CD14-positive monocyte (primary cell): Measurements from ENCODE around the gene CDKN1C. TPM values are rescaled to one million over a fixed set of nuclear protein-coding genes. Genes with fewer than 3 reads are reported as not detected.
A peak's percentile ranks its signal among the peaks of the same experiment; 100 is the strongest.

ENCODE experiments used
- DNase-seq, 3 donors: peaks; one replicate each; pipeline ENCODE4 v3.0.0-alpha.2; 2011 to 2022
- H2AFZ ChIP-seq: 2 replicates; pipeline ENCODE4 v1.6.0; 2012; ENCODE audit warnings: mild to moderate bottlenecking, low read depth, low read length, inconsistent platforms; ENCODE audit not compliant: insufficient read depth, poor library complexity, severe bottlenecking
- H3K27ac ChIP-seq, 2 donors: 1 replicate in 1 of 2; 2 replicates in 1 of 2; pipeline ENCODE4 v1.5.1; 2012 to 2013; ENCODE audit warnings: low read length in 2 of 2, control low read depth in 1 of 2, inconsistent platforms in 1 of 2, low read depth in 1 of 2, mild to moderate bottlenecking in 1 of 2
- H3K27me3 ChIP-seq, 2 donors: one replicate each; pipeline versions ENCODE4 v1.6.0 to v1.6.1; 2011 to 2013; ENCODE audit warnings: low read length in 2 of 2; ENCODE audit not compliant: control insufficient read depth in 2 of 2, insufficient read depth in 2 of 2
- H3K36me3 ChIP-seq, 2 donors: replicated peaks in 1 of 2; 1 replicate in 1 of 2; 2 replicates in 1 of 2; pipeline versions ENCODE4 v1.5.1 to v1.6.1; 2012 to 2013; ENCODE audit warnings: low read length in 2 of 2, control low read depth in 1 of 2, inconsistent platforms in 1 of 2, mild to moderate bottlenecking in 1 of 2; ENCODE audit not compliant: insufficient read depth in 2 of 2, control insufficient read depth in 1 of 2
- H3K4me1 ChIP-seq, 2 donors: 1 replicate in 1 of 2; 2 replicates in 1 of 2; pipeline versions ENCODE4 v1.5.1 to v1.6.1; 2012 to 2013; ENCODE audit warnings: low read length in 2 of 2, control low read depth in 1 of 2, inconsistent platforms in 1 of 2, mild to moderate bottlenecking in 1 of 2, moderate library complexity in 1 of 2; ENCODE audit not compliant: insufficient read depth in 2 of 2, control insufficient read depth in 1 of 2
- H3K4me2 ChIP-seq: replicated peaks from 2 replicates; pipeline ENCODE3; 2012; ENCODE audit warnings: low read length, moderate library complexity, mild to moderate bottlenecking; ENCODE audit not compliant: poor library complexity, severe bottlenecking; ENCODE audit errors: extremely low read depth
- H3K4me3 ChIP-seq, 3 experiments: fragments of 200-600 bp in 1 of 3; sonication (generic) in 1 of 3; replicated peaks in 1 of 3; 1 replicate in 2 of 3; 2 replicates in 1 of 3; pipeline ENCODE4 v1.5.1; 2011 to 2013; ENCODE audit warnings: low read length in 3 of 3, mild to moderate bottlenecking in 3 of 3, control low read depth in 2 of 3, low read depth in 2 of 3, inconsistent platforms in 1 of 3, moderate library complexity in 1 of 3
- H3K79me2 ChIP-seq: 2 replicates; pipeline ENCODE4 v1.6.0; 2012; ENCODE audit warnings: mild to moderate bottlenecking, control low read depth, inconsistent platforms, low read length, moderate library complexity; ENCODE audit not compliant: insufficient read depth
- H3K9ac ChIP-seq: 2 replicates; pipeline ENCODE4 v1.6.0; 2017; ENCODE audit warnings: low read length, mild to moderate bottlenecking; ENCODE audit not compliant: insufficient read depth, poor library complexity, severe bottlenecking
- H3K9me3 ChIP-seq, 2 donors: replicated peaks in 1 of 2; 1 replicate in 1 of 2; 2 replicates in 1 of 2; pipeline versions ENCODE4 v1.5.1 to v1.6.1; 2012 to 2013; ENCODE audit warnings: low read length in 2 of 2, control low read depth in 1 of 2; ENCODE audit not compliant: control insufficient read depth in 1 of 2, insufficient read depth in 1 of 2
- H4K20me1 ChIP-seq: 2 replicates; pipeline ENCODE4 v1.6.0; 2012; ENCODE audit warnings: mild to moderate bottlenecking, low read length, control low read depth, moderate library complexity; ENCODE audit not compliant: insufficient read depth
- H3K27ac Mint-ChIP-seq, 7 donors: one replicate each; pipeline ENCODE4 v1.8.0; 2020; ENCODE audit warnings: mild to moderate bottlenecking in 7 of 7, mixed read lengths in 7 of 7, moderate library complexity in 6 of 7, inconsistent platforms in 2 of 7
- H3K27me3 Mint-ChIP-seq, 3 donors: one replicate each; pipeline ENCODE4 v1.8.0; 2021 to 2022; ENCODE audit warnings: low read depth in 3 of 3, mild to moderate bottlenecking in 3 of 3, mixed read lengths in 3 of 3, moderate library complexity in 3 of 3, inconsistent platforms in 1 of 3
- H3K36me3 Mint-ChIP-seq, 2 donors: one replicate each; pipeline ENCODE4 v1.8.0; 2020; ENCODE audit warnings: mixed read lengths in 2 of 2, inconsistent platforms in 1 of 2, mild to moderate bottlenecking in 1 of 2
- H3K4me1 Mint-ChIP-seq: one replicate; pipeline ENCODE4 v1.8.0; 2020; ENCODE audit warnings: mild to moderate bottlenecking, mixed read lengths
- H3K4me3 Mint-ChIP-seq, 2 donors: one replicate each; pipeline ENCODE4 v1.8.0; 2020; ENCODE audit warnings: mild to moderate bottlenecking in 2 of 2, mixed read lengths in 2 of 2, moderate library complexity in 1 of 2
- H3K9me3 Mint-ChIP-seq, 7 donors: one replicate each; pipeline ENCODE4 v1.8.0; 2020 to 2022; ENCODE audit warnings: mixed read lengths in 7 of 7, mild to moderate bottlenecking in 6 of 7, moderate library complexity in 6 of 7, inconsistent platforms in 2 of 7
- WGBS: methylation state at CpG from one replicate; pipeline ENCODE4 v1.1.5; 2013; ENCODE audit warnings: missing lambda C conversion rate; ENCODE audit not compliant: insufficient coverage; 5-methylcytosine and 5-hydroxymethylcytosine counted together
- intact Hi-C, 2 donors: fragments of 100-400 bp; cut with micrococcal nuclease; formaldehyde crosslinking; loops; one replicate each; pipeline versions ENCODE4 v1.15.0 to v1.15.1; 2023
- polyA plus RNA-seq, 3 donors: library from polyadenylated mRNA; depleted of rRNA in 1 of 3; unstranded in 2 of 3; stranded (reverse) in 1 of 3; fragments of 300-500 nt in 2 of 3; fragments of >200 nt in 1 of 3; fragmentation: Illumina TruSeq in 2 of 3; gene quantifications; 1 replicate in 2 of 3; 2 replicates in 1 of 3; pipeline ENCODE4 v1.2.3, GENCODE V29; 2012 to 2021
- TF ChIP-seq, protein P1 (sequence below): fragments of 200-600 bp; IDR thresholded peaks from one replicate; pipeline ENCODE4 v1.8.0; 2022; ENCODE audit warnings: antibody characterized with exemption, mild to moderate bottlenecking

CDKN1C gene
- polyA plus RNA-seq, 3 donors = 3.2 to 36.4 (median 4.7) TPM

DNA sequence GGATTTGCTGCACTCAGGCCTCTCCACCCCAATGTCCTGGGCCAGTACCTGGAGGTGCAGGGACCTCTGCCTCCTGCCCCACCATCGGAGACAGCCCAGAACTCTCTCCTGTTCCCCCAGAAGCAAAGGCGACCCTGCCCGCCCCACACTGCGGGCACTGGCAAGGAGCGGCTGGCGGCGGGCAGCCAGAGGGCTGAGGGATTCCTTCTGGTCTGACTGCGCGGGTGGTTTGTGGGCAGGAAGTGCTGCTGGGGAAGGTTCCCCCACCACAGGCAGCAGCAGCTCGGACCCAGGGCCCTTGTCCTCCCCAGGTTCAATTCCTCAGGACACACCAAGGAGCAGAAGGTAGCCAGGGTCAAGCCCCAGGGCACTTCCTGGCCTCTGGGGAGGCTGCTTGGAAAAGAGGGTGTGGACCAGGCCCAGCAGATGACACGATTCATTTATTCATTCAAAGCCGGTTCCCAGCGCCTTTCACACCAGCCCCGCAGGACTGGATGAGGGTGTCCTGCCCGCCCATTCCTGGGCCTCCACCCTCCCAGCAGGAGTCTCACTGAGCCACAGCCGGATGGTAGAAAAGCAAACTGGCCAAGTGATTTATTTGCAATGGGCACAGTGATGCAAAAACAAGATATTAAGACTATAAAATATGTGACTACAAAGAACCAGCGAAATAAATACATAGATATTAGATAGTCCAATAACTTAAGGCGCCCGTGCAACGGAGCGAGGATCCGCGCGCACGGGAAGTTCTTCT, 42.5 kb upstream of the CDKN1C start:
- Histone ChIP-seq H3K9me3 (peaks cover 2 to 14% of the 10 kb centered on the region in 2 donors), H3K4me2 (peak overlapping the region; percentile 85), H3K79me2 (no peaks in the 10 kb centered on the region), H3K36me3 (no peaks in the 10 kb centered on the region), H3K9ac (peak overlapping the region; percentile 76), H3K4me3 (peak overlapping the region; percentile 16 to 76 (median 50)), H4K20me1 (peaks cover 17% of the 10 kb centered on the region), H3K4me1 (peaks cover 39 to 55% of the 10 kb centered on the region in 2 donors), H3K27ac (peak overlapping the region in 1 of 2 donors; percentile 92), H3K27me3 (peaks cover 8 to 32% of the 10 kb centered on the region in 2 donors), H2AFZ (no peak overlapping the region)
- Mint-ChIP-seq H3K36me3 (peaks cover 4 to 12% of the 10 kb centered on the region in 2 donors), H3K27me3 (peaks cover 33 to 63% (median 39%) of the 10 kb centered on the region in 3 donors), H3K27ac (peak overlapping the region in 5 of 7 donors; percentile 10 to 78 (median 40)), H3K9me3 (peaks cover 0 to 14% (median 7%) of the 10 kb centered on the region in 7 donors), H3K4me3 (peak overlapping the region; percentile 87 to 89), H3K4me1 (peaks cover 32% of the 10 kb centered on the region)
- TF ChIP-seq, protein P1, sequence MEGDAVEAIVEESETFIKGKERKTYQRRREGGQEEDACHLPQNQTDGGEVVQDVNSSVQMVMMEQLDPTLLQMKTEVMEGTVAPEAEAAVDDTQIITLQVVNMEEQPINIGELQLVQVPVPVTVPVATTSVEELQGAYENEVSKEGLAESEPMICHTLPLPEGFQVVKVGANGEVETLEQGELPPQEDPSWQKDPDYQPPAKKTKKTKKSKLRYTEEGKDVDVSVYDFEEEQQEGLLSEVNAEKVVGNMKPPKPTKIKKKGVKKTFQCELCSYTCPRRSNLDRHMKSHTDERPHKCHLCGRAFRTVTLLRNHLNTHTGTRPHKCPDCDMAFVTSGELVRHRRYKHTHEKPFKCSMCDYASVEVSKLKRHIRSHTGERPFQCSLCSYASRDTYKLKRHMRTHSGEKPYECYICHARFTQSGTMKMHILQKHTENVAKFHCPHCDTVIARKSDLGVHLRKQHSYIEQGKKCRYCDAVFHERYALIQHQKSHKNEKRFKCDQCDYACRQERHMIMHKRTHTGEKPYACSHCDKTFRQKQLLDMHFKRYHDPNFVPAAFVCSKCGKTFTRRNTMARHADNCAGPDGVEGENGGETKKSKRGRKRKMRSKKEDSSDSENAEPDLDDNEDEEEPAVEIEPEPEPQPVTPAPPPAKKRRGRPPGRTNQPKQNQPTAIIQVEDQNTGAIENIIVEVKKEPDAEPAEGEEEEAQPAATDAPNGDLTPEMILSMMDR = no peak
- 2% methylated on average over 18 of the region's 25 CpGs for WGBS
- peak in 1 of 3 donors; percentile 25 for DNase-seq
- intact Hi-C loops = loop anchor here in 1 of 2 donors (2.0 kb wide), 1 partner anchor 29 kb away; no protein-coding TSS in a partner anchor

DNA sequence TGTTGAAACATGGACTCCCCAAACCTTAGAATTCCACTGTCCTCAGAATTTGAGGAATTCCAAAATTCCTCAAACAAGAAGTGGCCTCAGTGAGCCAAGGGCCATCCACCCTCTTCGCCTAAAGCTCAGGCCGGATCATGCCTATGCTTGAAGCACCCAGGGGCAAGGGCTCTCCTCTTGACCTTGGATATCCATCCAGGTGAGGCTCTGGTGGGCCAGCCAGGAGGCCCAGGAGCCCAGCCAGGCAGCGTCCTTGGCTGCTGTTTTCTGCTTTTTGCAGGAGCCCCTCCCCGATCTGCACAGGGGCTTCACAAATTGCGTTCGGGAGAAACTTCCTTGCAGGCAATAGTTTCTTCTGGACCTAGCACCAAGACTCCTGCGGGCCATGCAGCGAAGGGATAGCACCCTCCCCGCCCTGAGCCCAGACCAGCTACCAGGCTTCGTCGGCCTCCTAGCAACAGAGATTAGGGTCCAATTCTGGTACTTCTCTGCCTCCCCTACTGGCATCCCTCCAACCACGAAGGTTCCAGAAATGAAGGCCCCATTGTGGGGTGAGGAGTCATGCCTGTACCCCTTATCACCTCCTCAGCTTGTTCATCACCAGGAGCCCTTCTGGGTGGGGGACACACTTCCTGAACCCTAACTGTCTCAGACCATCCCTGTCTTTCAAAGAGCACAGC, 41.7 kb upstream of the CDKN1C start:
- peaks cover 25% of the 10 kb centered on the region for H3K4me1 Mint-ChIP-seq
- no peak overlapping the region for H3K27ac ChIP-seq
- WGBS = 91% methylated on average over 9 of the region's 12 CpGs
- H3K9ac ChIP-seq = no peak overlapping the region
- H3K36me3 ChIP-seq = no peaks in the 10 kb centered on the region
- H3K4me3 ChIP-seq = peak overlapping the region in 1 of 3 experiments; percentile 76
- H3K36me3 Mint-ChIP-seq = peaks cover 4 to 12% of the 10 kb centered on the region in 2 donors
- H3K79me2 ChIP-seq = no peaks in the 10 kb centered on the region
- TF ChIP-seq, protein P1 = no peak
- peak overlapping the region; percentile 85 for H3K4me2 ChIP-seq
- peaks cover 17% of the 10 kb centered on the region for H4K20me1 ChIP-seq
- H3K27ac Mint-ChIP-seq = peak overlapping the region in 2 of 7 donors; percentile 31 to 79
- H3K9me3 Mint-ChIP-seq = peaks cover 0 to 14% (median 7%) of the 10 kb centered on the region in 7 donors
- H3K4me1 ChIP-seq = peaks cover 31 to 47% of the 10 kb centered on the region in 2 donors
- H3K4me3 Mint-ChIP-seq = peak overlapping the region; percentile 87 to 89
- peaks cover 33 to 61% (median 39%) of the 10 kb centered on the region in 3 donors for H3K27me3 Mint-ChIP-seq
- peaks cover 8 to 32% of the 10 kb centered on the region in 2 donors for H3K27me3 ChIP-seq
- no peak for DNase-seq
- H2AFZ ChIP-seq = no peak overlapping the region
- intact Hi-C loops = no loop called here
- H3K9me3 ChIP-seq = peaks cover 2 to 14% of the 10 kb centered on the region in 2 donors
